ENCODE results near the gene CD109.

The CD109 gene

GRCh38 chr6:73766040-73766439 is 70.0 kb downstream of the CD109 start:
- H3K18ac ChIP-seq (ENCODE audit: low read length): no peak overlapping the region
- no peak overlapping the region for H3K27ac ChIP-seq (ENCODE audit: low read depth, low read length)
- H3K4me1 ChIP-seq (ENCODE audit: control insufficient read depth, low read depth, low read length): no peaks in the 10 kb centered on the region
- H3K4ac ChIP-seq (ENCODE audit: low read depth, low read length): no peak overlapping the region
- no peak overlapping the region for H2AK5ac ChIP-seq (ENCODE audit: low read length)
- H4K8ac ChIP-seq (ENCODE audit: low read depth, low read length): no peak overlapping the region
- no peak overlapping the region for H3K9ac ChIP-seq (ENCODE audit: low read length)
- H3K56ac ChIP-seq (ENCODE audit: low read length): no peak overlapping the region
- no peak overlapping the region for H3K4me3 ChIP-seq (ENCODE audit: low read length)
- H3K23ac ChIP-seq (ENCODE audit: low read length): no peak overlapping the region
- no peak overlapping the region for H4K5ac ChIP-seq (ENCODE audit: low read length)
- H2BK15ac ChIP-seq (replicated peaks; ENCODE audit: low read depth): no peak overlapping the region
- no peak overlapping the region for H3K4me2 ChIP-seq (ENCODE audit: low read length)
- H3K79me2 ChIP-seq (ENCODE audit: control insufficient read depth, insufficient read depth, low read length): no peaks in the 10 kb centered on the region
- DNase-seq: no peak
- H2BK5ac ChIP-seq (ENCODE audit: low read length): no peak overlapping the region
- H3K27me3 ChIP-seq (ENCODE audit: insufficient read depth, low read length, poor library complexity): no peaks in the 10 kb centered on the region
- H2BK120ac ChIP-seq (ENCODE audit: low read depth, low read length): no peak overlapping the region
- no CpG with 5 or more reads among the region's 1 CpG for WGBS (ENCODE audit: extremely low coverage, insufficient coverage, low lambda C conversion rate)
- no peaks in the 10 kb centered on the region for H3K79me1 ChIP-seq (ENCODE audit: low read length)
- no peaks in the 10 kb centered on the region for H3K36me3 ChIP-seq (ENCODE audit: control insufficient read depth, insufficient read depth, low read length)

DNA sequence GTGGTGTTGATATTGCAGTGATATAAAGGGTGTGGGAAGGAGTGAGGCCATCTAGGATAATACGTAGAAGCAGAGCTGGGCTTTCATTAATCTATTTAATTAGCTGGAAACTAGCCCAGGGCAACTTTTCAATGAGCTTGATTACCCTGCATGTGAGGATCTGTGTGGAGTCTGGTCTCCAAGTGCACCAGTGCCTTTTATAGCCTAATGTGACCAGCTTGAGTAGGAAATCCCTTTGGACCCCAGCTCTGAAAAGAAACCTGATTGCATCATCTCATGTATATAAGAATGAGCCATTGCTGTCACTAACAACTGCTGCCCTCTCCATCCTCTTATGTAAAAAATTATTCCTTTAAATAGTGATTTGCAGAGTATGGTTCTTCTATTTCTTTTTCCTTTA is 72.6 kb downstream of the CD109 start:
- Histone ChIP-seq H3K36me3 (ENCODE audit: control insufficient read depth, insufficient read depth, low read length) (no peaks in the 10 kb centered on the region), H3K4ac (ENCODE audit: low read depth, low read length) (no peak overlapping the region), H4K5ac (ENCODE audit: low read length) (no peak overlapping the region), H4K8ac (ENCODE audit: low read depth, low read length) (no peak overlapping the region), H3K79me2 (ENCODE audit: control insufficient read depth, insufficient read depth, low read length) (no peaks in the 10 kb centered on the region), H3K9ac (ENCODE audit: low read length) (no peak overlapping the region), H3K4me3 (ENCODE audit: low read length) (no peak overlapping the region), H3K4me2 (ENCODE audit: low read length) (no peak overlapping the region), H2BK120ac (ENCODE audit: low read depth, low read length) (no peak overlapping the region), H3K27ac (ENCODE audit: low read depth, low read length) (no peak overlapping the region), H2BK5ac (ENCODE audit: low read length) (no peak overlapping the region), H3K4me1 (ENCODE audit: control insufficient read depth, low read depth, low read length) (no peaks in the 10 kb centered on the region), H3K27me3 (ENCODE audit: insufficient read depth, low read length, poor library complexity) (no peaks in the 10 kb centered on the region), H3K23ac (ENCODE audit: low read length) (no peak overlapping the region), H3K18ac (ENCODE audit: low read length) (no peak overlapping the region), H3K56ac (ENCODE audit: low read length) (no peak overlapping the region), H2BK15ac (replicated peaks; ENCODE audit: low read depth) (no peak overlapping the region), H3K79me1 (ENCODE audit: low read length) (no peaks in the 10 kb centered on the region), H2AK5ac (ENCODE audit: low read length) (no peak overlapping the region)
- DNase-seq: no peak
- no CpG with 5 or more reads among the region's 1 CpG for WGBS (ENCODE audit: extremely low coverage, insufficient coverage, low lambda C conversion rate)

DNA sequence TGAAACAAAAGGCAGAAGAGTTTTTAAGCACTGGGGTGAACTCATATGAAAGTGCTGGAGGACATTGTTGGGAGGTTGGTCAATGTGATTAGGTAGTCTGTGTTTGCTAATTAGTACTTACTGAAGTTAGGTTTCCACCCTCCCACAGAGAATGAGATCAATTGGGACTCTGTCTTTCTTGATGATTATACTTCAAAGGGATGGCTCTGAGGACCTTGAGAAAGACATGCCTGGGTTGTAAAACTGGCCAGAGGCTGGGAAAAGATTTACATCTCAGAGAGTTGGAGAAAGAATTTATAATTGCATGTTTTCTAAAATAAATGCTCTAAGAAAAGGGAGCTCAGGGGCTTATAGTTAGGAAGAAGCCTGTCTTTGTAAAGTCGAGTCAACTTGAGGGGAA is 74.0 kb downstream of the CD109 start:
- WGBS (ENCODE audit: extremely low coverage, insufficient coverage, low lambda C conversion rate): no CpG with 5 or more reads among the region's 1 CpG

DNA sequence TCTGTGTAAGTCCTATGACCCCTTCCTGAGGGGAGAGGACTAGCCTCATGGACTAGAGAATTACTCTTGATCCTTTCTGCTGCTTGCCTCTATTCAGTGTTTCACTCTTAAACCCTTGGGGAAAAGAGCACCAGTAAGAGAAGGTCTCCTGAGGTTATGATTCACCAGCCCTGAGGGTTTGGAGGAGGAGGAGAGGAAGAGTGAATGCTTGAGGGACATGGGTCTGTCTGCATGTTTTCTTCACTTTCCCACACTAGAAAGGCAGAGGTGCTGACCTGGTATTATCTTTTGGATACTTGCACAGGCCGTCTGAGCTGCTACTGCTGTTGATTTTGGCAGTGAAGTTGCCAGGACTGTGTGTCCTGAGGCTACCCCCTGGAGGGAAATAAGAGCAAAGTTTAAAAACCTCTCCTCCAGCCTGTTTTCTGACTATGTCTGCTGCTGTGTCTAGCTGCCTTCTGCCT is 78.3 kb downstream of the CD109 start:
- no peaks in the 10 kb centered on the region for H3K36me3 ChIP-seq (ENCODE audit: control insufficient read depth, insufficient read depth, low read length)
- H2AK5ac ChIP-seq (ENCODE audit: low read length): no peak overlapping the region
- no peak overlapping the region for H2BK15ac ChIP-seq (replicated peaks; ENCODE audit: low read depth)
- no peak overlapping the region for H3K56ac ChIP-seq (ENCODE audit: low read length)
- no peak overlapping the region for H3K27ac ChIP-seq (ENCODE audit: low read depth, low read length)
- H3K9ac ChIP-seq (ENCODE audit: low read length): no peak overlapping the region
- no peak overlapping the region for H3K23ac ChIP-seq (ENCODE audit: low read length)
- H3K18ac ChIP-seq (ENCODE audit: low read length): no peak overlapping the region
- H4K5ac ChIP-seq (ENCODE audit: low read length): no peak overlapping the region
- H3K79me1 ChIP-seq (ENCODE audit: low read length): no peaks in the 10 kb centered on the region
- H4K8ac ChIP-seq (ENCODE audit: low read depth, low read length): no peak overlapping the region
- H3K4me3 ChIP-seq (ENCODE audit: low read length): no peak overlapping the region
- DNase-seq: peak; percentile 43
- no peak overlapping the region for H3K4ac ChIP-seq (ENCODE audit: low read depth, low read length)
- no peak overlapping the region for H2BK120ac ChIP-seq (ENCODE audit: low read depth, low read length)
- no CpG with 5 or more reads among the region's 1 CpG for WGBS (ENCODE audit: extremely low coverage, insufficient coverage, low lambda C conversion rate)
- no peaks in the 10 kb centered on the region for H3K79me2 ChIP-seq (ENCODE audit: control insufficient read depth, insufficient read depth, low read length)
- no peaks in the 10 kb centered on the region for H3K4me1 ChIP-seq (ENCODE audit: control insufficient read depth, low read depth, low read length)
- no peak overlapping the region for H2BK5ac ChIP-seq (ENCODE audit: low read length)
- no peak overlapping the region for H3K4me2 ChIP-seq (ENCODE audit: low read length)
- no peaks in the 10 kb centered on the region for H3K27me3 ChIP-seq (ENCODE audit: insufficient read depth, low read length, poor library complexity)

More for the DNA sequence above, 74.0 kb downstream of the CD109 start:
- no peak overlapping the region for H3K23ac ChIP-seq (ENCODE audit: low read length)
- no peak overlapping the region for H3K9ac ChIP-seq (ENCODE audit: low read length)
- H3K36me3 ChIP-seq (ENCODE audit: control insufficient read depth, insufficient read depth, low read length): no peaks in the 10 kb centered on the region
- no peak overlapping the region for H4K8ac ChIP-seq (ENCODE audit: low read depth, low read length)
- no peaks in the 10 kb centered on the region for H3K79me1 ChIP-seq (ENCODE audit: low read length)
- no peak overlapping the region for H2BK120ac ChIP-seq (ENCODE audit: low read depth, low read length)
- no peaks in the 10 kb centered on the region for H3K4me1 ChIP-seq (ENCODE audit: control insufficient read depth, low read depth, low read length)
- H3K4ac ChIP-seq (ENCODE audit: low read depth, low read length): no peak overlapping the region
- H4K5ac ChIP-seq (ENCODE audit: low read length): no peak overlapping the region
- no peaks in the 10 kb centered on the region for H3K27me3 ChIP-seq (ENCODE audit: insufficient read depth, low read length, poor library complexity)
- no peak overlapping the region for H2AK5ac ChIP-seq (ENCODE audit: low read length)
- H3K79me2 ChIP-seq (ENCODE audit: control insufficient read depth, insufficient read depth, low read length): no peaks in the 10 kb centered on the region
- no peak overlapping the region for H3K4me2 ChIP-seq (ENCODE audit: low read length)
- DNase-seq: peak; percentile 27
- no peak overlapping the region for H2BK15ac ChIP-seq (replicated peaks; ENCODE audit: low read depth)
- no peak overlapping the region for H3K4me3 ChIP-seq (ENCODE audit: low read length)
- H2BK5ac ChIP-seq (ENCODE audit: low read length): no peak overlapping the region
- no peak overlapping the region for H3K27ac ChIP-seq (ENCODE audit: low read depth, low read length)
- H3K56ac ChIP-seq (ENCODE audit: low read length): no peak overlapping the region
- H3K18ac ChIP-seq (ENCODE audit: low read length): no peak overlapping the region

DNA sequence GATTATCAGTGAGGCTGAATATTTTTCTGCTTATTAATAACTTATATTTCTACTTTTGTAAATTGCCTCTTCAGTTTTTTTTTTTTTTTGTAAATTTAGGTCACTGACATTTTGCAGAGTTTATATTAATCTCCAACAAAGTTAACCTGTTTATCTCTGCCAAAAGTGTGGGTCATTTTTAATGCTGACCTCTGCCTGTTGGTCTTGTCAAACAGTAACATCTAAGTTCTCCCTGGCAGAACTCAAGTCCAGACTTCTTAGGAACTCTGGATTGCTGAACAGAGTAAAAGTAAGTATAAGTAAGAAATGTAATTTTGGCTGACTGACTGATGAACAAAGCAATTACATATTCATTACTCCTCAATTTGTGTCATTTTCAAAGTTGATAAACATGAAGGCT is 83.9 kb downstream of the CD109 start:
- Histone ChIP-seq H3K4ac (ENCODE audit: low read depth, low read length) (no peak overlapping the region), H3K18ac (ENCODE audit: low read length) (no peak overlapping the region), H3K27me3 (ENCODE audit: insufficient read depth, low read length, poor library complexity) (no peaks in the 10 kb centered on the region), H3K23ac (ENCODE audit: low read length) (no peak overlapping the region), H3K4me3 (ENCODE audit: low read length) (no peak overlapping the region), H4K8ac (ENCODE audit: low read depth, low read length) (no peak overlapping the region), H3K36me3 (ENCODE audit: control insufficient read depth, insufficient read depth, low read length) (no peaks in the 10 kb centered on the region), H3K79me2 (ENCODE audit: control insufficient read depth, insufficient read depth, low read length) (no peaks in the 10 kb centered on the region), H3K4me2 (ENCODE audit: low read length) (no peak overlapping the region), H3K27ac (ENCODE audit: low read depth, low read length) (no peak overlapping the region), H4K5ac (ENCODE audit: low read length) (no peak overlapping the region), H2BK120ac (ENCODE audit: low read depth, low read length) (no peak overlapping the region), H3K56ac (ENCODE audit: low read length) (no peak overlapping the region), H3K79me1 (ENCODE audit: low read length) (no peaks in the 10 kb centered on the region), H2BK5ac (ENCODE audit: low read length) (no peak overlapping the region), H2AK5ac (ENCODE audit: low read length) (no peak overlapping the region), H3K9ac (ENCODE audit: low read length) (no peak overlapping the region), H2BK15ac (replicated peaks; ENCODE audit: low read depth) (no peak overlapping the region), H3K4me1 (ENCODE audit: control insufficient read depth, low read depth, low read length) (no peaks in the 10 kb centered on the region)
- no peak for DNase-seq

DNA sequence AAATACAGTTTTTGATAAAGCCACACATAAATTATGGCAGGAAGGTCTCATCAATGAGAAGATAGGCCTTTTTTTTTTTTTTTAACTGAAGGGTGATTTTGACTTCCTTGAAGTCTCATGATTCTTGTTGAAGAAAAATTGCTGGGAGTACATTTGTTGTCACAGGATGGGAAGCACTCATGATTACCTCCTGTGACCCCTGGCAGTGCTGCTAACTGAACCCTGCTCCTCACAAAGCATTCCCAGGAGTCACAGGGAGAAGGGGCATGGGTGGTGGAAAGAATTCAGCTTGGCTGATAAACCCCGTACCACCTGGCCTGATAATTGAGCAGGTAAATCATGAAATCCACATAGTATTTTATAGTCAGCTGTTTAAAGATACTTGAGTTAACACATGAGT is 86.9 kb downstream of the CD109 start:
- H3K27me3 ChIP-seq (ENCODE audit: insufficient read depth, low read length, poor library complexity): no peaks in the 10 kb centered on the region
- H3K23ac ChIP-seq (ENCODE audit: low read length): no peak overlapping the region
- H3K4ac ChIP-seq (ENCODE audit: low read depth, low read length): no peak overlapping the region
- no peak overlapping the region for H2BK5ac ChIP-seq (ENCODE audit: low read length)
- H4K8ac ChIP-seq (ENCODE audit: low read depth, low read length): no peak overlapping the region
- WGBS (ENCODE audit: extremely low coverage, insufficient coverage, low lambda C conversion rate): no CpG with 5 or more reads among the region's 1 CpG
- no peaks in the 10 kb centered on the region for H3K36me3 ChIP-seq (ENCODE audit: control insufficient read depth, insufficient read depth, low read length)
- no peak overlapping the region for H4K5ac ChIP-seq (ENCODE audit: low read length)
- H3K79me2 ChIP-seq (ENCODE audit: control insufficient read depth, insufficient read depth, low read length): no peaks in the 10 kb centered on the region
- H3K4me3 ChIP-seq (ENCODE audit: low read length): no peak overlapping the region
- H3K56ac ChIP-seq (ENCODE audit: low read length): no peak overlapping the region
- no peak for DNase-seq
- H3K4me2 ChIP-seq (ENCODE audit: low read length): no peak overlapping the region
- no peaks in the 10 kb centered on the region for H3K4me1 ChIP-seq (ENCODE audit: control insufficient read depth, low read depth, low read length)
- no peak overlapping the region for H2BK15ac ChIP-seq (replicated peaks; ENCODE audit: low read depth)
- no peak overlapping the region for H3K9ac ChIP-seq (ENCODE audit: low read length)
- H2AK5ac ChIP-seq (ENCODE audit: low read length): no peak overlapping the region
- H3K18ac ChIP-seq (ENCODE audit: low read length): no peak overlapping the region
- H3K27ac ChIP-seq (ENCODE audit: low read depth, low read length): no peak overlapping the region
- no peak overlapping the region for H2BK120ac ChIP-seq (ENCODE audit: low read depth, low read length)
- H3K79me1 ChIP-seq (ENCODE audit: low read length): no peaks in the 10 kb centered on the region

Measured in mesendoderm (in vitro differentiated cells).